GM18868 (cell line): ENCODE results near the gene FASTK.
A peak's percentile ranks its signal among the peaks of the same experiment; 100 is the strongest.

ENCODE experiments used
- ATAC-seq: cut with Tn5 transposase; IDR thresholded peaks from one replicate; pipeline ENCODE4 v1.9.1; 2021; ENCODE audit warnings: mild to moderate bottlenecking, moderate library complexity; ENCODE audit not compliant: unreplicated experiment

Gene FASTK

DNA sequence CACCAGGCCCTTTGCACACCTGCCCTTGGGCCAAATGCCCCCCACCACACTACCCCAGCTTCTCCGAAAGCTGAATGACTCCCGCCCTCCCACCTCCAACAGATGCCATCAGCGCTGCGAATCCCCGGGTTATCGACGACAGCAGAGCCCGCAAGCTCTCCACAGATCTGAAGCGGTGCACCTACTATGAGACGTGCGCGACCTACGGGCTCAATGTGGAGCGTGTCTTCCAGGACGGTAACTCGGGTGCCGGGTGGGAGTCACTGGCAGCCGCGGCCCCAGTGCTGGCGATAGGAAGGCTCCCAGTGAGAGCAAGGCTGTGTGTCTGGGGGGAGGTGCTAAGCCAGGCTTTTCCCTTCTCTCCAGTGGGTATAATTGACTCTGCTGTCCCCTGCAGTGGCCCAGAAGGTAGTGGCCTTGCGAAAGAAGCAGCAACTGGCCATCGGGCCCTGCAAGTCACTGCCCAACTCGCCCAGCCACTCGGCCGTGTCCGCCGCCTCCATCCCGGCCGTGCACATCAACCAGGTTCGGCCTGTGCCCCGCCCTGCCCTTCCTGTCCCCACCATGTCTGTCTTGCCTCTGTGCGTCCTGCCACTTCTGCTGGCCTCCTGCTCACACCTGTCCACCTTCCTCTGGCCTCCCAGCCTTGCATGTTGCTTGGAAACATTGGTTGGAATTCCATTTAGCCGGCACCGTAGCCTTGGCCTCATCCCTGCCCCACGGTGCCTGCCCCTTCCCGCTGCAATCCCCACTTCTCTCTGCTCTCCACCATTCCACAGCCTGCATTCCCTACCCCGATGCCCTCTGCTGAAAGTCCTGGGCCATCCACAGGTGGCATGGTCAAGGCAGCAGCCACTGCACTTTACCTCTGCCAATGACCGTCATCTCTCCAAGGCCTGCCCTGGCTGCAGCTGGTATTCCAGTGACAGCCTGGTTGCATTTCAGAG lies 37.8 kb upstream of the FASTK start:
- ATAC-seq, result no peak

DNA sequence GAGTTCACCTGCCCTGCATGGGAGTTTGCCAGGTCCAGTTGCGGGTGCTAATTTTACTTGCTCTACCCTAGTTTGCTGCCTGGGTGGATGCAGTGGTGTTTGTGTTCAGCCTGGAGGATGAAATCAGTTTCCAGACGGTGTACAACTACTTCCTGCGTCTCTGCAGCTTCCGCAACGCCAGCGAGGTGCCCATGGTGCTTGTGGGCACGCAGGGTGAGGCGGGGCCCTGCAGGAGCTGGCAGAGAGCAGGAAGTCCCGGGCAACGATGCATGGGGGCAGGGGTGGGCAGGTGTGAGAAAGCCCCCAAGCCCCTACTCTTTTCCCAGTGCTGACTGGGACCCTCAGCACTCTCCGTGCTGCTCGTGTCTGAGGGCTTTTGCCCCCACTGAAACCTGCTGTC lies 37.0 kb upstream of the FASTK start:
- no peak for ATAC-seq

GRCh38 chr7:151116603-151117440 lies 36.2 kb upstream of the FASTK start:
- ATAC-seq, result no peak

- ATAC-seq, result no peak
Observed at GRCh38 chr7:151115836-151116418, 35.3 kb upstream of the FASTK start.

DNA sequence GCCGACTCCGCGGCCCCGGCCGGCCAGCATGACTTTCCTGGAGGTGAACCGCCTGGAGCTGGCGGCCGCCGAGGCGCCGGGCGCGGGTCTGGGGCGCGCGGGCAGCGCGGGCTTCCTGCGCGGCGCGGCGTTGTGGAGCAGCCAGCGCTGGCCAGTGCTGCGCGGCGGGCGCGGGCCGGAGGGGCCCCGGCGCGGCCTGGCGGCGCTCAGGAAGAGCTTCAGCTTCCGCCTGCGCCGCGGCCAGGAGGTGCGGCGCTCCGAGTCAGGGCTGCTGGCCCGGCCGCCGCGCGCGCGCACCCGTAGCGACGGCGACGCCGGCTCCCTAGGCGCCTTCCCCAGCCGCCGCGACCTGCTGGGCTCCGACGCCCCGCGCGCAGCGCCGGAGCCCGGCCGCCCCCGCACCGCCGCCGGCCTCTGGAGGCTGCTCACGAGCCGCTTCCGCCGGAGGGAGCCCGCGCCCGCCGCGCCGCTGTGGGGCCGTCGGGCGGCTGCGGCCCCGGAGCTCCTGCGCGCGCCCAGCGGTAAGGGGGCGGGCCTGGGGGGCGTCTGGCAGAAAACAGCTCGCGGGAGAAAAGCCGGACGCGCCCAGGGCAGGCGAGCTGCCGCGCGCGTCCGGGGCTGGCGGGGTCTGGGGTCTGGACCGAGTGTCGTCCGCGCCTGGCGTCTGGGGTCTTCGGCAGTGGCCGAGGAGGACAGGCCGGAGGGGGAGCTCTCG lies 34.7 kb upstream of the FASTK start:
- ATAC-seq, result no peak

DNA sequence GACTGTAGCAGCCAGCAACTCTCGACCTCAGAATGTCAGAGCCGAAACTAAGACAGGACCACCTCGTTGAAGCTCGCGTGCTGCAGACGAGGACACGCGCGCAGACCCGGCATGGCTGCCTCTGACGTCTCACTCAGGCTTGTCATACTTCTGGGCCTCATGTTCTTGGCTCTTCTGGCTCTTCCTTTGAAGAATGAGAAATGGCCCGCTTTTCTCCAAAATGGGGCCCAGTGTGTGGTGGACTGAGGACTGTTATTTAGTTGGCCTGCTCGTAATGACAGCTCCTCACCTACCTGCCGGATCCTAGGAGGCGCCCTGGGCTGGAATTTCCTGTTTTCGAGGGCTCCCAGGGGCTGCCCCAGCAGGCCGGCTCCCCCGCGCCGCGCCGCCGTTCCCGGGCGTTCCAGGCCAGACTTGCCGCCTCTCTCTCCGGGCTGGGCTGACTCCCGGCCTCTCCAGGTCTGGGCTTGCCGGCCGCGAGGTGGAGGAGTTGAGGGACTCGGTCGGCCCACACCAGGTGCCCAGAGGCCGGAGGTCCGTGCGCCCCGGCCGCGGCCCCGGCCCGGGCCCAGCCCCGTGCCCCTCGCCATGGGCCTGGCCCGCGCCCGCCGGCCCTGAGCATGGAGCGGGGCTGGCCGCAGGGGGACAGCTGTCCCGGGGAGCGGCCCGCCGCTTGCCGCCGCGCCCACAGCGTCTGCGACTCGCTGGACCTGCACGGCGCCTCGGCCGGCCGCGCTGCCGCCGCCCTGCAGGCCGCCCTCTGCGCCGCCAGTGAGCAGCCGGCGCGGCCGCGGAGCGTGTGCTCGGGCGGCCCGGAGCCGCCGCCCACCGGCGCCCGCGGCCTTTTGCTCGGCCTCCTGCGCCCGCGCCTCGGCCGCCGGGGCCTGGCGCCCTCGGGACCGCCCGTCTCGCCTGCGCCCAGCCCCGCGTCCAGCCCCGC lies 33.8 kb upstream of the FASTK start:
- ATAC-seq, result no peak

GRCh38 chr7:151113344-151114150 lies 32.9 kb upstream of the FASTK start:
- no peak for ATAC-seq

DNA sequence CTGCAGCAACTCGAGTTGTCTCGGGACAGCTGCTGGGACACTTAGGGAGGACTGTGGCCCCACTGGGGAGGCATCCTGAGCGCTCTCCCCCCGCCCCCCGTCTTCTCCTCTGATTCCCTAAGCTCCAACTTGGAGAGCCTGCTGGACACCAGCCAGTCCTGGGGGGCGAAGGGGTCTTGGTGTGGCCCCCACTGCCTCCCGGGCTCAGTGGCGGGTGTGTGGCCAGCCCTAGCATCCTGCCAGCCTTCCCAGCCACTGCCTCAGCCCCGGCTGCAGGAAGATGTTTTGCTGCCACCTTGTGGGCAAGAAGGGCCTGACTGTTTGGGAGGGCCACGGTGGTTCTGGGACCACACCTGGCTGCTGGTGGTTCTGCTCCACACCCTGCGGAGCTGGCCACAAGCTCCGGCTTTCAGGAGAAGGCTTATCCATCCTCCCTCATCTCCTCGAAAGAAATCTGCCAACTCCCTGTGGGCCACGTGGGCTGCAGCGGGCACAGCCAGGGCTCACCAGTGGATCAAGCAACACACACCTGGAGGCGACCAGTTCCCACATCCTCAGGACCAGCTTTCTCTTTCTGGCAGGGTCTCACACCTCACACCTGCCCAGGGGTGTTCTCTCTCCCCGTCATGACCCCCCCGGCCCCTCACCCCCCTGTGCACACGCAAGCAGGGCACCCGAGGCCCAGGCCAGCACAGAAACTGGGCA lies 30.5 kb upstream of the FASTK start:
- ATAC-seq, result peak; percentile 86

DNA sequence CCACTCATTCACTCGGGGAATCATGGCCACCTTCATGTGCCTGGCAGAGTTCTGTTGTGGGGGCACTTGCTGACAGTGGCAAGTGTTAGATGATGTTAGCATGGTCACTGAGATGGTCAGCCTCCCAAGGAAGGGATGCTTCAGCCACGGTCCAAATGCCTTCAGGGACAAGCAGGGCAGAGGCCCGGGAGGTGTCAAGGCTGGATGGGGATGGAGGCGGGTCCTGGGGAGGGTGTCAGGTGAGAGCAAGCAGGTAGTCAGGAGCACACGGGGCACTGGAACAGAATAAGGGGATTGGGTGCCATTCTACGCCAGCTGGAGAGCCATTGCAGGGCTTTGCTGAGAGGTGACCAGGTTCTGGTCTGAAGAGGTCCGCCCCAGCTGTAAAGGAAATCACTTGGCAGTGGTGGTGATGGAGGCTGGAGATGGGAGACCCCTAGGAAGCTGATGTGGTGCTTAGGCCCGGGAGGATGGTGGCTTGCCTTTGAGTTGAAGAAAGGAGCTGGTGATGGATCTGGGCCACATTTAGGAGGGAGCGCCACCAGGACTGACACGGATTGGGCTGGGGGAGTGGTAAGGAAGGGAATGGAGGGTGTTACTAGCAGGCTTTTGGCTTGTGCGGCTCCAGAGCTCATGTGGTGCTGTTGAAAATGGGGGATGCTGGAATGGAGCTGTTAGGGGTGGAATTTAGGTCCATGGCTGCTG lies 29.8 kb upstream of the FASTK start:
- ATAC-seq, result no peak

- ATAC-seq, result no peak
Observed at GRCh38 chr7:151109094-151110048, 28.8 kb upstream of the FASTK start.

DNA sequence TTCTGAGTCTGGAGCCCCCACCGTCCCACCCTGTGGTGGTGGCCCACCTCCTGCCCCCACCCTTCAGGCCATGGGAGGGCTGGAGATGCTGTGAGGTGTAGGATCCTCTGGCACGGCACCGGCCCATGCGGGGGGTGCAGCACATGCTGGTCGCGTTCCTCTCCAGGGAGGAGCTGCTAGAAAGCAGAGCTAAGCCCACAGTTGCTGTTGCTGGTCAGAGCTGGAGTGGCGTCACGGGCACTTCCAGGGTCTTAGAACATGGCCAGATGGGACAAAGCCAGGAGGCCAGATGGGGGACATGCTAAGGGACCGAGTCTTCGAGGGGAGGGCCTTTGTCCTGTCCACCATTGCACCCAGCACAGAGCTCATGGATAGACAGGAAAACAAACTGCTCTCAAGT lies 27.3 kb upstream of the FASTK start:
- no peak for ATAC-seq

DNA sequence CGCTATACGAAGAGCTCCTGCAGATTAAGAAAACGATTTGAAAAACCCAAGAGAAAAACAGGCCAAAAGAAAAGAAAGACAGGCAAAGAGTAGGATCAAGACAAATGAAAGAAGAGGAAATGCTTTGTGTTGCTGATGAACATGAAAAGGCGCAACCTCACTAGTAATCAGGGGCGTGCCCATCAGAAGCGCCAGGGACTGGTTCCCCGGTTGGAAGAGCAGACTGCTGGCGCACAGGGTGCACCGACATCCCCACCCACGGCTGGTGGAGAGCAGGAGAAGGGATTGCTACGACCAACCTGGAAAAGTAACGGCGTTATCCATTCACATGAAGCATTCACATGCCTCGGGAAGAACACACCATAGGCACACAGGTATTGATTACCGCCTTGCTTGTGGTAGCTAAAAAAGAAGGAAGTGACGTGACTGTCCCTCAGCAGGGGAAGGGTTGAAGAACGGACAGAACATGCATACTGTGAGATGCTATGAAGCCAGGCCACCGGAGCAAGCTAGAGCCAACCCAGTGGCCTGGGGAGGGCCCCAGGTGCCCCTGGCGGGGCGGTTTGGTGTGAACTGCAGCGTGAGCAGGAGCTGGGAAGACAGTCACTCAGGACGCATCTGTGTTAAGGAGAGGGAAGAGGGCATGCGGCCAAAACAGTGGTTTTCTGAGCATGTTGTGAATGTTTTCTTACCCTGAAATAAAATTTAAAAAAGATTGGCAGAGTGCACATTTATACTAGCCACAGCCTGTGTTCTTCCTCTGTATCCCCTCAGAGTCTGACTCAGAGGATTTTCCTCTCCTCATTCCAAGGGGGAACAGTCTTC lies 24.0 kb upstream of the FASTK start:
- ATAC-seq, result no peak

GRCh38 chr7:151103973-151104372 lies 23.4 kb upstream of the FASTK start:
- ATAC-seq, result no peak

- ATAC-seq, result no peak
Observed at GRCh38 chr7:151102991-151103390, 22.4 kb upstream of the FASTK start.

- ATAC-seq, result no peak
Observed at GRCh38 chr7:151101621-151102396, 21.2 kb upstream of the FASTK start.
